B cell (primary cell): ENCODE data around the gene PLXNA1. TPM values are rescaled to one million over a fixed set of nuclear protein-coding genes. Genes with fewer than 3 reads are reported as not detected.

Source experiments
- ATAC-seq: fragments of 200-7000 bp; cut with Tn5 transposase; one replicate; pipeline ENCODE4 v1.10.0; 2021; ENCODE audit warnings: low read depth, mild to moderate bottlenecking, moderate number of reproducible peaks, moderate library complexity
- CTCF ChIA-PET: fragments of 350-600 bp; sonication (Branson Sonifier 250); formaldehyde crosslinking; loops from one replicate; lab custom pipeline; 2021; ENCODE audit warnings: antibody characterized with exemption, inconsistent platforms; lab: Charles Lee
- POLR2A ChIA-PET: fragments of 350-600 bp; sonication (Branson Sonifier 250); formaldehyde crosslinking; loops from one replicate; lab custom pipeline; 2021; ENCODE audit warnings: antibody characterized with exemption; lab: Charles Lee
- DNase-seq: peaks from one replicate; pipeline ENCODE4 v3.0.0; 2013
- H2AFZ ChIP-seq: 2 replicates; pipeline ENCODE4 v1.6.1; 2012; ENCODE audit warnings: mild to moderate bottlenecking, low read depth, low read length; ENCODE audit not compliant: insufficient read depth, poor library complexity, severe bottlenecking
- H3K27ac ChIP-seq, 2 donors: 1 replicate in 1 of 2; 2 replicates in 1 of 2; pipeline ENCODE4 v1.5.1; 2012 to 2013; ENCODE audit warnings: low read length in 2 of 2, mild to moderate bottlenecking in 2 of 2, moderate library complexity in 1 of 2
- H3K27me3 ChIP-seq, 4 experiments: fragments of 200-600 bp in 1 of 4; sonication (generic) in 1 of 4; replicated peaks in 1 of 4; 1 replicate in 2 of 4; 2 replicates in 2 of 4; pipeline versions ENCODE4 v1.6.1 to v1.7.0; 2013 to 2016; ENCODE audit warnings: low read length in 3 of 4, mild to moderate bottlenecking in 2 of 4, mixed read lengths in 1 of 4, moderate library complexity in 1 of 4; ENCODE audit not compliant: insufficient read depth in 4 of 4, control insufficient read depth in 3 of 4; ENCODE audit errors: control extremely low read depth in 1 of 4
- H3K36me3 ChIP-seq, 2 experiments: replicated peaks in 1 of 2; 1 replicate in 1 of 2; 2 replicates in 1 of 2; pipeline versions ENCODE4 v1.6.1 to v1.7.1; 2013; ENCODE audit warnings: low read length in 1 of 2; ENCODE audit not compliant: insufficient read depth in 2 of 2, control insufficient read depth in 1 of 2; ENCODE audit errors: control extremely low read depth in 1 of 2, extremely low read depth in 1 of 2
- H3K4me1 ChIP-seq, 2 donors: fragments of 200-600 bp in 1 of 2; sonication (generic) in 1 of 2; 1 replicate in 1 of 2; 2 replicates in 1 of 2; pipeline versions ENCODE4 v1.5.1 to v1.6.1; 2013 to 2017; ENCODE audit warnings: low read length in 2 of 2; ENCODE audit not compliant: control insufficient read depth in 2 of 2, insufficient read depth in 2 of 2
- H3K4me2 ChIP-seq: replicated peaks from 2 replicates; pipeline ENCODE3; 2012; ENCODE audit warnings: mild to moderate bottlenecking, low read depth, low read length; ENCODE audit not compliant: poor library complexity, severe bottlenecking
- H3K4me3 ChIP-seq, 5 experiments: fragments of 200-600 bp in 1 of 5; sonication (generic) in 1 of 5; 1 replicate in 3 of 5; 2 replicates in 2 of 5; pipeline versions ENCODE4 v1.5.1 to v1.7.0; 2011 to 2016; ENCODE audit warnings: low read length in 4 of 5, mild to moderate bottlenecking in 4 of 5, low read depth in 2 of 5, control low read depth in 1 of 5, moderate library complexity in 1 of 5; ENCODE audit not compliant: insufficient read depth in 1 of 5; ENCODE audit errors: control extremely low read depth in 1 of 5, extremely low read depth in 1 of 5
- H3K79me2 ChIP-seq: fragments of 200-600 bp; sonication (generic); one replicate; pipeline ENCODE4 v1.6.0; 2016; ENCODE audit warnings: low read length; ENCODE audit not compliant: control insufficient read depth, insufficient read depth
- H3K9ac ChIP-seq: fragments of 200-600 bp; sonication (generic); 2 replicates; pipeline ENCODE4 v1.6.1; 2017; ENCODE audit warnings: mild to moderate bottlenecking, low read length, moderate library complexity
- H3K9me3 ChIP-seq, 3 donors: one replicate each; pipeline versions ENCODE4 v1.6.1 to v1.7.1; 2013; ENCODE audit warnings: low read length in 2 of 3; ENCODE audit not compliant: control insufficient read depth in 2 of 3, insufficient read depth in 1 of 3; ENCODE audit errors: control extremely low read depth in 1 of 3
- H4K20me1 ChIP-seq: 2 replicates; pipeline ENCODE4 v1.6.0; 2012; ENCODE audit warnings: mild to moderate bottlenecking, low read length; ENCODE audit not compliant: insufficient read depth, control insufficient read depth, poor library complexity, severe bottlenecking
- H3K27ac Mint-ChIP-seq: one replicate; pipeline ENCODE4 v1.8.0; 2021; ENCODE audit warnings: mixed read lengths
- H3K27me3 Mint-ChIP-seq: one replicate; pipeline ENCODE4 v1.8.0; 2021; ENCODE audit warnings: mixed read lengths
- H3K4me1 Mint-ChIP-seq: one replicate; pipeline ENCODE4 v1.8.0; 2021; ENCODE audit warnings: mixed read lengths
- H3K4me3 Mint-ChIP-seq: one replicate; pipeline ENCODE4 v1.8.0; 2021; ENCODE audit warnings: mixed read lengths
- H3K9me3 Mint-ChIP-seq: one replicate; pipeline ENCODE4 v1.8.0; 2022; ENCODE audit warnings: mixed read lengths; ENCODE audit not compliant: insufficient read depth
- CTCF ChIP-seq: fragments of 200-600 bp; IDR thresholded peaks from one replicate; pipeline ENCODE4 v1.8.0; 2022; ENCODE audit warnings: antibody characterized with exemption, mild to moderate bottlenecking
- EZH2 ChIP-seq: IDR thresholded peaks from 2 replicates; pipeline ENCODE4 v1.6.1; 2012; ENCODE audit warnings: borderline replicate concordance, low read depth, mild to moderate bottlenecking, moderate library complexity, low read length; ENCODE audit not compliant: insufficient read depth, poor library complexity, severe bottlenecking
- WGBS: methylation state at CpG from one replicate; pipeline ENCODE4 v1.1.5; 2013; ENCODE audit warnings: missing lambda C conversion rate; ENCODE audit not compliant: insufficient coverage; 5-methylcytosine and 5-hydroxymethylcytosine counted together
- intact Hi-C: fragments of 100-400 bp; cut with micrococcal nuclease; formaldehyde crosslinking; loops from one replicate; pipeline ENCODE4 v1.10.0; 2022
- polyA plus RNA-seq: library from polyadenylated mRNA; depleted of rRNA; stranded (reverse); fragments of >200 nt; gene quantifications from 2 replicates; pipeline ENCODE4 v1.2.3, GENCODE V29; 2012
- total RNA-seq, 2 donors: library from RNA; stranded (reverse); fragments of 120-200 nt in 1 of 2; gene quantifications; 1 replicate in 1 of 2; 2 replicates in 1 of 2; pipeline versions ENCODE4 v1.2.3 to v1.2.4, GENCODE V29; 2013 to 2022

Gene PLXNA1
- total and polyA plus RNA-seq, 2 donors (not counting 1 experiment from before 2014, with no cell fraction given): 6.7 to 22.3 TPM

GRCh38 chr3:126961791-126962461, 21.0 kb upstream of the PLXNA1 start:
- Mint-ChIP-seq H3K4me3 (no peak overlapping the region), H3K9me3 (no peaks in the 10 kb centered on the region), H3K27ac (no peak overlapping the region), H3K27me3 (peaks cover 14% of the 10 kb centered on the region), H3K4me1 (peaks cover 20% of the 10 kb centered on the region)
- Histone ChIP-seq H3K9me3 (peaks cover 0 to 3% (median 0%) of the 10 kb centered on the region in 3 donors), H3K4me1 (peaks cover 4 to 11% of the 10 kb centered on the region in 2 donors), H3K27me3 (no peaks in the 10 kb centered on the region), H3K4me2 (no peak overlapping the region), H3K4me3 (no peak overlapping the region), H4K20me1 (no peaks in the 10 kb centered on the region), H3K27ac (no peak overlapping the region), H2AFZ (no peak overlapping the region), H3K9ac (no peak overlapping the region), H3K79me2 (no peaks in the 10 kb centered on the region), H3K36me3 (no peaks in the 10 kb centered on the region)
- CTCF ChIA-PET: interaction anchor here (0.6 to 2.1 kb wide), 3 partner anchors 109 to 211 kb away, joined by 3 to 5 read pairs (median 3); no protein-coding TSS in a partner anchor
- intact Hi-C loops: no loop called here
- 92% methylated on average over 11 of the region's 11 CpGs for WGBS
- no peak for DNase-seq
- TF ChIP-seq EZH2 (no peak), CTCF (no peak)
- ATAC-seq: no peak
- POLR2A ChIA-PET: interaction anchor here (0.8 kb wide), 1 partner anchor 9 kb away, joined by 3 read pairs; no protein-coding TSS in a partner anchor

- CTCF ChIA-PET: interaction anchor here (1.0 to 2.1 kb wide), 3 partner anchors 19 to 211 kb away, joined by 3 to 5 read pairs (median 3); no protein-coding TSS in a partner anchor
- WGBS: 98% methylated on average over 5 of the region's 8 CpGs
Measured at GRCh38 chr3:126962756-126963155, 20.2 kb upstream of the PLXNA1 start.

More at GRCh38 chr3:126962756-126963155, 20.2 kb upstream of the PLXNA1 start:
- Histone ChIP-seq H3K27me3 (no peaks in the 10 kb centered on the region), H3K4me2 (no peak overlapping the region), H3K9ac (no peak overlapping the region), H3K4me3 (no peak overlapping the region), H3K27ac (no peak overlapping the region), H3K79me2 (no peaks in the 10 kb centered on the region), H3K9me3 (peaks cover 0 to 3% (median 0%) of the 10 kb centered on the region in 3 donors), H4K20me1 (no peaks in the 10 kb centered on the region), H2AFZ (no peak overlapping the region), H3K36me3 (no peaks in the 10 kb centered on the region), H3K4me1 (peaks cover 4 to 11% of the 10 kb centered on the region in 2 donors)
- TF ChIP-seq CTCF (no peak), EZH2 (no peak)
- H3K4me3 Mint-ChIP-seq: no peak overlapping the region
- peaks cover 14% of the 10 kb centered on the region for H3K27me3 Mint-ChIP-seq
- DNase-seq (no peak), ATAC-seq (no peak)
- POLR2A ChIA-PET: no interaction called here
- H3K4me1 Mint-ChIP-seq: peaks cover 18% of the 10 kb centered on the region
- no peaks in the 10 kb centered on the region for H3K9me3 Mint-ChIP-seq
- intact Hi-C loops: no loop called here
- no peak overlapping the region for H3K27ac Mint-ChIP-seq
